Left lung (tissue), 10 donors: Measurements from ENCODE around the gene TXNRD2. TPM values are rescaled to one million over a fixed set of nuclear protein-coding genes. Genes with fewer than 3 reads are reported as not detected.

Experiments used
- ATAC-seq: fragments of 200-7000 bp; cut with Tn5 transposase; one replicate; pipeline ENCODE4 v1.9.1; 2020; ENCODE audit warnings: moderate library complexity
- DNase-seq, 4 donors: peaks; one replicate each; pipeline ENCODE4 v3.0.0-alpha.2; 2013 to 2020
- H3K27ac ChIP-seq, 2 donors: fragments of 200-600 bp; sonication (generic) in 1 of 2; one replicate each; pipeline versions ENCODE4 v1.5.0 to v1.8.0; 2020 to 2021
- H3K27me3 ChIP-seq, 2 donors: fragments of 200-600 bp; sonication (generic) in 1 of 2; one replicate each; pipeline versions ENCODE4 v1.5.0 to v1.8.0; 2020 to 2021
- H3K36me3 ChIP-seq, 2 donors: fragments of 200-600 bp; sonication (generic) in 1 of 2; one replicate each; pipeline versions ENCODE4 v1.5.0 to v1.8.0; 2020 to 2021
- H3K4me1 ChIP-seq, 2 donors: fragments of 200-600 bp; one replicate each; pipeline ENCODE4 v1.8.0; 2021
- H3K4me3 ChIP-seq, 2 donors: fragments of 200-600 bp; sonication (generic) in 1 of 2; one replicate each; pipeline versions ENCODE4 v1.5.0 to v1.8.0; 2020 to 2021; ENCODE audit warnings: mild to moderate bottlenecking in 1 of 2
- H3K9me3 ChIP-seq, 2 donors: fragments of 200-600 bp; sonication (generic) in 1 of 2; one replicate each; pipeline versions ENCODE4 v1.5.0 to v1.8.0; 2020 to 2021
- CTCF ChIP-seq, 2 donors: fragments of 200-600 bp; sonication (generic) in 1 of 2; IDR thresholded peaks; one replicate each; pipeline versions ENCODE4 v1.5.0 to v1.8.0; 2021; ENCODE audit warnings: antibody characterized with exemption in 2 of 2
- intact Hi-C, 2 donors: fragments of 100-400 bp; cut with DNase I; formaldehyde crosslinking; loops; one replicate each; pipeline versions ENCODE4 v1.11.2 to v1.14.2; 2022
- polyA plus RNA-seq, 6 donors: library from polyadenylated mRNA; unstranded; fragments of 120-200 nt; gene quantifications; one replicate each; pipeline ENCODE4 v1.2.1, GENCODE V29; 2013; ENCODE audit not compliant: insufficient read length in 6 of 6
- total RNA-seq, 2 donors: library from RNA; stranded (reverse); fragmentation: NEBNext Ultra II Directional; extraction: Animal tissue kit (Norgen Biotek cat#: 25700); gene quantifications; one replicate each; pipeline ENCODE4 v1.2.1, GENCODE V29; 2021
- donor health status: DM: no; HTN: yes; CAD: no.
- donor health status: DM: no; HTN: no; CAD: no.

Gene TXNRD2
- total and polyA plus RNA-seq, 8 donors, result 17.6 to 42.8 (median 22.2) TPM

DNA sequence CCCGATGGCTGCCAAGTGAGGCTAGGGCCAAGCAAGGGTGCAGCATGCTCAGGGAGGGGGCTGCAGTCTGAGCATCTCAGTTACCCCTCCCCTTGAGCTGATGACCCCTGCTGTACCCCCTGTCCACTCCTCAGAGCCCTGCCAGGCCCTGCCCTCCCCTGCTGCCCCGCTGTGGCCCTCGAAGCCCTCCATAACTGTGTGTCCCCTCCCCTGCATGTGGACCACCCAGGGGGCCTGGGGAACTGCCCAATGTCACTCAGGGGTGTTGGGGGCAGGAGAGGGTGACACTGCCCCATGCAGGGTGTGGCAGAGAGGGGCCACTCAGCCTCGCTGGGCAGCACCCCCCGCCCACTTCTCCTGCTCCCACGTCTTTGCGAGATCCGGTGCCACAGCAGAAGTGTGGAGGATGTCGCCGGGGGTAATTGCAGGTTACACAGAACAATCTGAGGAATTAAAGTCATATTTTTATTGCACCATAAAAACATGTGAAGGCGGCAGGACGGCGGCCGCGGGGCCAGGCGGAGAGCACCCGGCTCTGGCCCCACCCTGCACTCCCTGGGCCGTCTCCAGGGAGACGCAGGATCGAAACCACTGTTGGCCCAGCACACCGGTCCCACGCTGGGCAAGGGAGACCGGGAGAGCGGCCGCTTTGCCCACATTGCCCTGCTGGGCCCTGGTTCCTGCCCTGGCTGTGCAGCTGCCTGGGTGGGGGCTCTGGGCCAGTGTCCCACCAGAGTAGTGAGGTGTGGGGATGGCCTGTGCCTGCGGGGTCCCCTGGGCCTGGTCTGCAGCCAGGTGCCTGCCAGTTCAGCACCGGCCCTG, 68.3 kb downstream of the TXNRD2 start:
- H3K4me3 ChIP-seq, result no peak overlapping the region
- TF ChIP-seq CTCF (IDR thresholded peaks at IDR 0.05), result no peak
- intact Hi-C loops, result no loop called here
- H3K9me3 ChIP-seq, result no peaks in the 10 kb centered on the region
- ATAC-seq (peak; percentile 27), DNase-seq (peak in 2 of 4 donors; percentile 31 to 77)
- no peaks in the 10 kb centered on the region for H3K27me3 ChIP-seq
- H3K27ac ChIP-seq, result peak overlapping the region in 1 of 2 donors; percentile 3
- H3K4me1 ChIP-seq, result peaks cover 16 to 21% of the 10 kb centered on the region in 2 donors
- H3K36me3 ChIP-seq, result peaks cover 0 to 20% of the 10 kb centered on the region in 2 donors

GRCh38 chr22:19872779-19873137, 68.9 kb downstream of the TXNRD2 start:
- H3K27me3 ChIP-seq, result no peaks in the 10 kb centered on the region
- H3K9me3 ChIP-seq, result no peaks in the 10 kb centered on the region
- no peak overlapping the region for H3K27ac ChIP-seq
- peaks cover 16 to 21% of the 10 kb centered on the region in 2 donors for H3K4me1 ChIP-seq
- no peak for TF ChIP-seq CTCF (IDR thresholded peaks at IDR 0.05)
- peaks cover 0 to 14% of the 10 kb centered on the region in 2 donors for H3K36me3 ChIP-seq
- intact Hi-C loops, result no loop called here
- H3K4me3 ChIP-seq, result no peak overlapping the region
- ATAC-seq (no peak), DNase-seq (peak in 2 of 4 donors; percentile 29 to 61)

- peaks cover 0 to 10% of the 10 kb centered on the region in 2 donors for H3K36me3 ChIP-seq
- H3K4me3 ChIP-seq, result no peak overlapping the region
- ATAC-seq (no peak), DNase-seq (peak in 2 of 4 donors; percentile 26 to 72)
- no peak overlapping the region for H3K27ac ChIP-seq
- H3K9me3 ChIP-seq, result no peaks in the 10 kb centered on the region
- H3K4me1 ChIP-seq, result peaks cover 16 to 21% of the 10 kb centered on the region in 2 donors
- no peaks in the 10 kb centered on the region for H3K27me3 ChIP-seq
- no peak for TF ChIP-seq CTCF (IDR thresholded peaks at IDR 0.05)
- intact Hi-C loops, result no loop called here
Measured at GRCh38 chr22:19871845-19872778, 69.5 kb downstream of the TXNRD2 start.

DNA sequence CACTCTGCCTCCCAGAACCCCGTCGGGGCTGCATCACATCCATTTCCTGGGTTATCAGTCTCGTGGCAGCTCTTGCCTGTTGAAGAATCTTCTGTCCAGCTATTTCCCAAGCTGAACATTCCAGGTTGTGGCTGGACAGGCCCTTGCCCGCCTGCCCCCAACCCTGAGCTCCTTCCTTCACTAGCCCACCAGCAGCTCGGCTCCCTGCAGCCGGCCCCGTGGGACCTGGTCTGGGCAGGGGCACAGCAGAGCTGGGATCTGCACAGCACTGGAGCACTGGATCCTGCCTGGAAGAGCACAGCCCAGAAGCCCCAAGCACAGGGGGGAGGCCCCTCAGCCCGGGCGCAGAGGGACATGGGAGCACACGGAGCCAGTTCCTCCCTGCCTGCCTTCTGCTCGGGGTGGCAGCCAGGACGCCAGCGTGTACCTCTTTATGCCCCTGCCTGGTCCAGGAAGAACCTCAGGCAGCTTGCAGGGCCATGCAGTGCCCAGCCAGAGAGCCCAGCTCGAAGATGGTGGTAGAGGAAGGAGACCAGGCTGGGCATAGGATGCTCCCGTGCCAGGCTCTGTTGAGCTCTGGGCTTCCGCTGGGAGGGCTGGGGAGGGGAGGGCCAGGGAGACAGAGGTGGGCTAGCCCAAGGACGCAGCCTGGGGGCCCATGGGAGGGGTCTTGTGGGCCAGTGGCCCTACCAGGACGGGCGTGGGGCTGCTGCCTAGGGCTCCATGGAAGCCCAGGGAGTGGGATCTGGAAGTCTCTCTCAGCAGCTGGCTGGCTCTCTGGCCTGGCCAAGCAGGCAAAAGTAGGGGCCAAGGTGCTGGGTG, 70.4 kb downstream of the TXNRD2 start:
- no peaks in the 10 kb centered on the region for H3K27me3 ChIP-seq
- H3K36me3 ChIP-seq, result peaks cover 0 to 3% of the 10 kb centered on the region in 2 donors
- no peak overlapping the region for H3K4me3 ChIP-seq
- no peak for ATAC-seq
- DNase-seq, result peak in 2 of 4 donors; percentile 12 to 66
- peaks cover 16 to 21% of the 10 kb centered on the region in 2 donors for H3K4me1 ChIP-seq
- intact Hi-C loops, result no loop called here
- TF ChIP-seq CTCF (IDR thresholded peaks at IDR 0.05), result no peak
- H3K27ac ChIP-seq, result no peak overlapping the region
- H3K9me3 ChIP-seq, result no peaks in the 10 kb centered on the region
